ENCODE results near the gene RCAN2. TPM values are rescaled to one million over a fixed set of nuclear protein-coding genes. Genes with fewer than 3 reads are reported as not detected.

Gene RCAN2
- total RNA-seq, 1 experiment from 2014 or later: not detected

GRCh38 chr6:46219661-46220060 lies 271.6 kb downstream of the RCAN2 start:
- no peaks in the 10 kb centered on the region for H3K4me1 ChIP-seq
- no TSS peak for BruUV-seq (replicated peaks)
- no peaks in the 10 kb centered on the region for H3K36me3 ChIP-seq (ENCODE audit: control insufficient read depth, insufficient read depth, low read length)
- intact Hi-C loops (cut with micrococcal nuclease; ENCODE audit: unreplicated experiment): loop anchor here (5.0 kb wide), 1 partner anchor 127 kb away; no protein-coding TSS in a partner anchor
- Mint-ChIP-seq H3K27ac (ENCODE audit: unreplicated experiment) (no peak overlapping the region), H3K9me3 (ENCODE audit: unreplicated experiment) (no peaks in the 10 kb centered on the region), H3K4me3 (ENCODE audit: unreplicated experiment) (no peak overlapping the region), H3K4me1 (ENCODE audit: low read depth, unreplicated experiment) (no peaks in the 10 kb centered on the region), H3K36me3 (ENCODE audit: insufficient read depth, unreplicated experiment) (no peaks in the 10 kb centered on the region), H3K27me3 (ENCODE audit: insufficient read depth, unreplicated experiment) (peaks cover 10% of the 10 kb centered on the region)
- no peak overlapping the region for H3K4me3 ChIP-seq (ENCODE audit: low read depth, low read length)
- H3K27me3 ChIP-seq (replicated peaks; ENCODE audit: control insufficient read depth, insufficient read depth, low read length): no peaks in the 10 kb centered on the region
- CTCF ChIA-PET: no interaction called here
- H3K9me3 ChIP-seq: no peaks in the 10 kb centered on the region
- POLR2A ChIA-PET: no interaction called here
- DNase-seq: no peak
- no peak for TF ChIP-seq CTCF (IDR thresholded peaks at IDR 0.05; ENCODE audit: insufficient read depth in 1 of 2, low read depth in 1 of 2, low read length in 1 of 2, severe bottlenecking in 1 of 2, unreplicated experiment in 1 of 2)

- Mint-ChIP-seq H3K36me3 (ENCODE audit: insufficient read depth, unreplicated experiment) (no peaks in the 10 kb centered on the region), H3K4me3 (ENCODE audit: unreplicated experiment) (no peak overlapping the region), H3K9me3 (ENCODE audit: unreplicated experiment) (no peaks in the 10 kb centered on the region), H3K27ac (ENCODE audit: unreplicated experiment) (no peak overlapping the region), H3K4me1 (ENCODE audit: low read depth, unreplicated experiment) (no peaks in the 10 kb centered on the region), H3K27me3 (ENCODE audit: insufficient read depth, unreplicated experiment) (peaks cover 7% of the 10 kb centered on the region)
- no peak for TF ChIP-seq CTCF (IDR thresholded peaks at IDR 0.05; ENCODE audit: insufficient read depth in 1 of 2, low read depth in 1 of 2, low read length in 1 of 2, severe bottlenecking in 1 of 2, unreplicated experiment in 1 of 2)
- ChIA-PET CTCF (no interaction called here), POLR2A (no interaction called here)
- no peak for DNase-seq
- intact Hi-C loops (cut with micrococcal nuclease; ENCODE audit: unreplicated experiment): no loop called here
- Histone ChIP-seq H3K36me3 (ENCODE audit: control insufficient read depth, insufficient read depth, low read length) (no peaks in the 10 kb centered on the region), H3K4me1 (no peaks in the 10 kb centered on the region), H3K4me3 (ENCODE audit: low read depth, low read length) (no peak overlapping the region), H3K27me3 (replicated peaks; ENCODE audit: control insufficient read depth, insufficient read depth, low read length) (no peaks in the 10 kb centered on the region), H3K9me3 (no peaks in the 10 kb centered on the region)
- no TSS peak for BruUV-seq (replicated peaks)
These were observed 272.8 kb downstream of the RCAN2 start for GRCh38 chr6:46218457-46218856.

- Mint-ChIP-seq H3K4me3 (ENCODE audit: unreplicated experiment) (no peak overlapping the region), H3K4me1 (ENCODE audit: low read depth, unreplicated experiment) (no peaks in the 10 kb centered on the region), H3K9me3 (ENCODE audit: unreplicated experiment) (no peaks in the 10 kb centered on the region), H3K36me3 (ENCODE audit: insufficient read depth, unreplicated experiment) (no peaks in the 10 kb centered on the region), H3K27ac (ENCODE audit: unreplicated experiment) (no peak overlapping the region), H3K27me3 (ENCODE audit: insufficient read depth, unreplicated experiment) (peaks cover 3% of the 10 kb centered on the region)
- no TSS peak for BruUV-seq (replicated peaks)
- TF ChIP-seq CTCF (IDR thresholded peaks at IDR 0.05; ENCODE audit: insufficient read depth in 1 of 2, low read depth in 1 of 2, low read length in 1 of 2, severe bottlenecking in 1 of 2, unreplicated experiment in 1 of 2): no peak
- H3K27me3 ChIP-seq (replicated peaks; ENCODE audit: control insufficient read depth, insufficient read depth, low read length): no peaks in the 10 kb centered on the region
- H3K4me1 ChIP-seq: no peaks in the 10 kb centered on the region
- ChIA-PET POLR2A (no interaction called here), CTCF (no interaction called here)
- no peaks in the 10 kb centered on the region for H3K9me3 ChIP-seq
- no peak for DNase-seq
- intact Hi-C loops (cut with micrococcal nuclease; ENCODE audit: unreplicated experiment): no loop called here
- no peaks in the 10 kb centered on the region for H3K36me3 ChIP-seq (ENCODE audit: control insufficient read depth, insufficient read depth, low read length)
- H3K4me3 ChIP-seq (ENCODE audit: low read depth, low read length): no peak overlapping the region
These were observed 273.5 kb downstream of the RCAN2 start for GRCh38 chr6:46217671-46218131.

All from Caco-2 (cell line).